NCI-H2081 treated with DMSO at 0.1 percent for 48 hours (cell line): Measurements from ENCODE around the gene SYPL1.
"Not testable (repeated sequence)": the region's sequence is repeated elsewhere in the genome, so short reads cannot be mapped to it uniquely, and the experiment has no call there.

Experiments used
- DNase-seq: peaks from one replicate; lab custom pipeline; 2025; lab: John Stamatoyannopoulos, UW

The SYPL1 gene

DNA sequence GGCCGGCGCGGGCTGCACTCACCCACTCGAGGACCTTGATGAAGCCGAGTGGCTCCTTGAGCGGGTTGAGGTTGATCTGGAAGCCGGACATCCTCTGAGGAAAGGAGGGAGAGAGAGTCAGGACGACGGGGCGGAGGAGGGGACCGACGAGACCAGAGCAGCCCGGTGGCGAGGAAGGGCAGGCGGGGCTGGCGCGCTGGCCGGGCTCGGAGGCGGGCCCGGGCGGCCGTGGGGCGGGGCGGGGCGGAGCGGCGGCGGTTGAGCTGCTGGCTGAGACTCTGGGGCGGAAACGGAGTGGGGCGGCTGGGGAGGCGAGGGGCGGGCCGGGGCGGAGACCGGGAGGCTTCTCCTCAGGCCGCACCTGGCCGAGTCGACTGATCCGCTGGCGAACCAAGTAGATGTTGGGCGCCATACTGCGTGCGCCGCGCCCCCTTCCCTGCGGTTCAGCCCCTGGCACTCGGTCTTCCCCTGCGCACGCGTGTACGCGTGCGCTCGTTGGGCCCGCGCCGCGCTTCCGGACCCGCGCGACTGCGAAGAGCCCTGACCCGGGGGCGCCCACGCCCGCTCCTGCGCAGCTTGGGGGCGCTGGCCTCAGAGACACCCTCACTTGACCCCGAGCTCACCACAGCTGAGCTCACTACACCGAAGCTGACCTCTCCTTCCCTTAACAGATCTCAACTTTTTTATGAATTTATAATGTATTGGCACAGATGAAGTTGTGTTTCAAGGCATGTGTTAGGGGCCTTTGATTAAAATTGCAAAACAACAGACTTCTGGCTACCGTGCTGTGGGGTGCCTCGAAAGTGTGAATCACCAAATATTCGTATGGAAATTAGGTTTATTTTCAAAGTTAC lies at the start of gene SYPL1:
TSS of gene SYPL1 (minus strand) at position 195 of the 854 bp plus-strand sequence. CDS start at position 91, 104 bp downstream.
- DNase-seq: peak; percentile 85

- no peak for DNase-seq
Measured at GRCh38 chr7:106155027-106155426, 42.9 kb upstream of the SYPL1 start.

- peak; percentile 45 for DNase-seq
Measured at GRCh38 chr7:106153891-106154449, 41.9 kb upstream of the SYPL1 start.

DNA sequence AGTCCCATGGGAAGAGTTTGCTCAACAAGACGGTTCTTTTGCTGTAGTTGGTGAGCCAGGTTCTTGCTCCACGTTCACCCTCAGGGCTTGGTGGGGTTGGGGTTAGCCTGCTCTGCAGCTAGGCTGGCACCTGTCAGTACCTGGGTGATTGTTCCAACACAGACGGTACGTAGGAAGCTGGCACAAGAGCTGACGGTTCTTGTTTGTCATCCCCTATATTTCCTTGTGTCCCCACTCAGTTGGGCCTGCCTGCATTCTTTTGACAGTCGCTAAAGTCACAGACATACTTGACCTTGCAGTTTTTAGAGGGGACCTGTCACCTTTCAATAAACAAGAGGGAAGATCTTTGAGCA lies 40.2 kb upstream of the SYPL1 start:
- no peak for DNase-seq

- DNase-seq: no peak
Measured at GRCh38 chr7:106151459-106152312, 39.6 kb upstream of the SYPL1 start.

- no peak for DNase-seq
Measured at GRCh38 chr7:106143711-106144337, 31.7 kb upstream of the SYPL1 start.

DNA sequence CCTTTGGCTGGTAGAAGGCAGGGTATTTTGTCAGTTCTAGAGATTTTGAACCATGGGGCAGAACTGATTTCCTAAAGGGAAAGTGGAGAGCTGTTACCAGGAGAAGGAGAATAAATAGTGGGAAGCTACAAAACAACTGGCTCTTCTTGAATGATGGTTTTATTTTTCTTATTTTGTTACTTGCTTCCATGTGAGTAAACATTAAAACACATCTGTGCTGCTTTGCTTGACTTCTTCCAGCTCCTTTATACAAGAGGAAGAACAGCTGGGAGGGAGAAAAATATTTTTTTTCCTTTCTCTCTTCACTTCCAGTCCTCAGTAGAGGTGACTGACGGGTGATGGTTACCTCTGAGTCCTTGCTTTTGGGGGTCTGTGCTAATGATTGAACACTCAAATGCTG lies 30.0 kb upstream of the SYPL1 start:
- DNase-seq: no peak

DNA sequence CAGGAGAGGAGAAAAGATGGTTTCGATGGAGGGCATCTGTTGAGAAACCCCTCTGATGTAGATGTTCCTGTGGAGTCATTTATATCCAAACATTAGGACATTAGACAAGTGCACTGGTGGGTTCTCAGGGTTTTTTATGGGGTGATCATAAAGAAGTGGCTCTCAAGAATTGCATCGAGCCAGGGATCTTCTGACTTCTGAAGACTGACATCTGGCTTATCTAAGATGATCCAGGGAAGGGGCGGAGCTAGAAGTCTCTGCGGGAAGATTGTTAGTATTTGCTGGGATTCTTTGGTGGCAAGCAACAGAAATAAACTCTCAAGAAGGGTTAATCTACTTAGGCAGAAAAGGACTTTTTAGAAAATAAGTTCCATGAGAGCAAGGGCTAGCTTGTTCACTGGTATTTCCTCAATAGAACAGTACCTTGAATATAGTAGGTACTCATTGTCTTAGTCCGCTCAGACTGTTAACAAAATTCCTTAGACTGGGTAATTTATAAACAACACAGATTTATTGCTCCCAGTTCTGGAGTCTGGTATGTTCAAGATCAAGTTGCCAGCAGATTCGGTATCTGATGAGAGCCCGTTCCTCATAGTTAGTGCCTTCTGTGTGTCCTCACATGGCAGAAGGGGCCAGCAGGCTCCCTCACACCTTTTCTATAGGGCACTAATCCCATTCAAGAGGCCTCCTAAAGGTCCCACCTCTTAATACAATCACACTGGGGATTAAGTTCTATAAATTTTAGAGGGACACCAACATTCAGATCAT lies 28.5 kb upstream of the SYPL1 start:
- DNase-seq: no peak

GRCh38 chr7:106139265-106140251 lies 27.4 kb upstream of the SYPL1 start:
- DNase-seq: no peak

DNA sequence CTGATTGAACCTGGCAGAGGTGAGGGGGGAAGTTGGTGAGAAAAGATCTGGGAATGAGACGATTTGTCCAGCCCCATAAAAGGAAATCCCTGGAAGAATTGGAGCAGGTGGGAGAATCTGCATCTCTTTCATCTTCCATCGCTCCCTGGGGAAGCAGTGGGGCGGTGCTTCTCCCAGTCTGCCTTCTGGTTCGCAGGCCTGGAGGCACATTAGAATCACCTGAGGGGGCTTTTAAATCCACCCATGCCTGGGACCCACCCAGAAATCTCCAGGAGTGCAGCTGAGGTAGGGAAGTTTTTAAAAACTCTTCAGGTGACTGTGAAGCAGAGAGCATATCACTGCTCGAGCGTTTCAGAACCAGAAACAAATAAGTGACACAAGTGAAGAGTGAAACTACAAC lies 26.7 kb upstream of the SYPL1 start:
- DNase-seq: no peak

- not testable (repeated sequence) for DNase-seq
Measured at GRCh38 chr7:106138181-106138580, 26.1 kb upstream of the SYPL1 start.

DNA sequence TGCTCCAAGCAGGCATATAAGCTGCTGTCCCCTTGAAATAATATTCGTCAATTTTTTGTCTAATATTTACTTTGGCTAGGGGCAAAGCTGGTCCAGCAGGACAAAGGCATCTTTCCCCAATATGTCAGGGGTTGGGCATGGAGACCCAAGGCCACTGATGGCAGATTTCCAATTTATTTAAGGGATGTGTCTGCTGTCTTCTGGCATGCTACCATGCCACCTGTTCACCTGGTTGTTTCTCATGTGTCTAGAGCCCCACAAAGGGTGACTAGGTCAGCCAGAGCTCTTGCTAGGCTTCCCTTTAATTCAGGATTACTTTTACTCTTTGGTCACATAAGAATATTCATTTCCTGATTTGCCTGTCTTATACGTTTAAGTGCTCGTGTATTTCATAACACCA lies 22.1 kb upstream of the SYPL1 start:
- DNase-seq: no peak

- no peak for DNase-seq
Measured at GRCh38 chr7:106129291-106129690, 17.2 kb upstream of the SYPL1 start.

DNA sequence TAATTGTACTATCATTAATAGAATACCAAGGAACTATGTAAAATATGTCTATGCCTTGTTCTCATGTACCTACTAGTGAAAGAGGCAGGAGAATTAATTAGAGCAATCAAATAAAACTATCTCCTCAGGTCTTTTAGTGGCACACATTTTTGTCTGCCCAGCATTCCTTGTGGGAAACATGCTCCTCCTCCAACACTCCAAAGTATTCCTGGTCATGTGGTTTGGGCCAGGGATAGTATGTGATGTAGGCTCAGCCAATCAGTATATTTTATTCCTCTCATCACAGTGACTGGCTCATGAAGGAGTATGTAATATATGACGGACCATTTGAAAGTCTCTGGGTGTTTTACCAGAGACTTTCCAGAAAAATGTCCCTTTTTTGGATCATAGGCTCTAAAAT lies 16.7 kb upstream of the SYPL1 start:
- no peak for DNase-seq

DNA sequence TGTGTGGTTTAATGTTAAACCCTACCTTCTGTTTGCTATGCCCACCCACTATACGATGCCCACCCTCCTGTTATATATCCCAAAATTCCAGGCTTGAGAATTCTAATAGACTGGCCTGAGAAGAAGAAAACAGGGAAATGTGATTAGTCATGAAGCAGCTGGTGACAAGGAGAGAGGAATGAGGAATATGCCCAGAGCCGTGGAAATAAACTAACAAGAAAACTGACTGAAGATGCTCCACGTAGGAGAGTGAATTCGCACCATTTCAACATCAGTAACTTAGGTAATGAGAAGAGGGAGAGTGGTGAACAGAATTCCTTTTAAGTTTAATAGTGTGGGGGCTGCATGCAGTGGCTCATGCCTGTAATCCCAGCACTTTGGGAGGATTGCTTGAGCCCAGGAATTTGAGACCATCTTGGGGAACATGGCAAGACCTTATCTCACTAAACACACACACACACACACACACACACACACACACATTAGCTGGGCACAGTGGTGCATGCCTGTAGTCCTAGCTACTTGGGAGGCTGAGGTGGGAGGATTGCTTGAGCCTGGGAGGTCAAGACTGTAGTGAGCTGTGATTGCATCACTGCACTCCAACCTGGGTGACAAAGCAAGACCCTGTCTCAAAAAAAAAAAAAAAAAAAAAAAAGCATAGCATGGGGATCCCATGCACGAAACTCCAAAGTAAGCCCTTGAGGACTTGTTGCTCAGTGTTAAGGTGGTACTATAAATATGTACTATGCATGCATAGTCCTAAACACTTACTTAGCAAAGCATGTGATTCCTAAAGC lies 16.1 kb upstream of the SYPL1 start:
- DNase-seq: no peak

DNA sequence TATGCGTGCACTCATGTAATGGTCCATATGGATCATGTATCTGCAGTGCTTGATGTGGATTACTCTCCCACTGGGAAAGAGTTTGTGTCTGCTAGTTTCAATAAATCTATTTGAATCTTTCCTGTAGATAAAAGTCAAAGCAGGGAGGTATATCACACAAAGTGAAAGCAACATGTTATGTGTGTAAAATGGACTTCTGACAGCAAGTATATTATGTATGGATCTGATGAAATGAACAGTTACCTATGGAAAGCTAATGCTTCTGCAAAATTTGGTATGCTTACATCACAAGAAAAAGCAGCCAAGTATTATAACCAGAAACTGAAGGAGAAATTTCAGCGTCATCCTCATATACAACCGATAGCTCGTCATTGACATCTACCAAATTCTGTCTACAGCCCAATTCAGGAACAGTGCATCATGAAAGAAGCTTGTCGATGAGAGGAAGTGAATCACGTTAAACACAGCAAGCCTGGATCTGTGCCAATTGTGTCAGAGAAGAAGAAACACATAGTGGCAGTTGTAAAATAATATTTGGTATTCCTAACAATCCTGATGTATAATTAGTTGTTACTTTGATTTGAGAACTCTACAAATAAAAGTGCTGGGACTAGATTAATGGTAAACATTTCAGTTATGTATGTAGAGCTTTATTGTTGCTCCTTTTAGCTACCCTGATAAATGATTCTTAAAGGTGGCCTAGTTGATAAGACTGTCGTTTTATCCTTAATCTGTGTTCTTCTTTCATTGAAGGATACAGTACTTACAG lies 14.2 kb upstream of the SYPL1 start:
- no peak for DNase-seq

DNA sequence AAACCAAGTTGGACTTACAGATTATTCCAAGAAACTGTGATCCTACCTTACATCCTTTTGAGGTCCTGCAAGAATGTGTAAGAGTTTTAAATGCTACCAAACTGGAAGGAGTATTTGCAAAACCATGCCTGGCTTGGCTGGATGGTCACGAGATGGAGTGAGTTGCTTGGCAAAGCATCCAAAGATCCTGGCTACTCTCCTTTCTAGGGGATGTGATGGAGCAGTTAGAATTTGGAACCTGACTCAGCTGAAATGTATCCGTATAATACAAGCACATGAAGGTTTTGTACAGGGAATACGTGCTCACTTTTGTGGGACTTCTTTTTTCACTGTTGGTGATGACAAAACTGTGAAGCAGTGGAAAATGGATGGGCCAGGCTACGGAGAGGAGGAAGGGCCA lies 13.3 kb upstream of the SYPL1 start:
- DNase-seq: no peak

DNA sequence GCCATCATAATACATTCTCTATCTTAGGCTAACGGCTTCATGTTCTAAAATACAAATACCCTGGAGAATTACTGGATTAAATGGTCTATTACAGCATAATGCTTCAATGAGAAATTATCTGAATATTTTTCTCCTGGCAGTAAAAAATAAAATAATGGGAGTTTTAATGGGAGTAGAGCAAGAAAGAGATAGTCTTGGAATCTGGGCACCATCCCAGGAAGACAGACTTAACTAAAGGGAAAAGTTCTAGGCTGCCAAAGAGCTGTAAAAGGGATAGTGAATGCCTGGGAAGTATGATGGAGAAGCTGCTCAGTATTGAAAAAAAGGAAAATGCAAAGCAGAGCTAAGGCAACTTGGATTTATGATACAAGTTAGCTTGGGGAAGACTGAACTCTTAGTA lies 12.1 kb upstream of the SYPL1 start:
- DNase-seq: no peak

GRCh38 chr7:106122713-106123112 lies 10.6 kb upstream of the SYPL1 start:
- no peak for DNase-seq
